Activated naive CD8-positive, alpha-beta T cell treated with anti-CD3 and anti-CD28 coated beads, Interleukin-2, amount 50 U/mL, for 16 hours (primary cell): ENCODE data around the gene ESPL1.

Experiments
- DNase-seq: peaks from one replicate; pipeline ENCODE4 v3.0.0-alpha.2; 2020; ENCODE audit warnings: low read depth, low spot score

The ESPL1 gene

GRCh38 chr12:53231671-53231920 is 36.5 kb upstream of the ESPL1 start:
- DNase-seq: no peak

- DNase-seq: no peak
Measured at GRCh38 chr12:53231921-53232645, 36.0 kb upstream of the ESPL1 start, which contains the start of gene RARG. Gene RARG (minus strand): TSS chr12:53232209. CDS start chr12:53227545, 4,664 bp downstream.

GRCh38 chr12:53232646-53233461 is 35.2 kb upstream of the ESPL1 start:
- DNase-seq: no peak

- no peak for DNase-seq
Measured at GRCh38 chr12:53233671-53234121, 34.4 kb upstream of the ESPL1 start.

- DNase-seq: no peak
Measured at GRCh38 chr12:53234271-53234914, 33.7 kb upstream of the ESPL1 start.

- no peak for DNase-seq
Measured at GRCh38 chr12:53235164-53235563, 32.9 kb upstream of the ESPL1 start.

- no peak for DNase-seq
Measured at GRCh38 chr12:53235742-53236442, 32.2 kb upstream of the ESPL1 start.

GRCh38 chr12:53236443-53237111 is 31.5 kb upstream of the ESPL1 start:
- DNase-seq: no peak

GRCh38 chr12:53239643-53240258 is 28.3 kb upstream of the ESPL1 start:
- no peak for DNase-seq

- no peak for DNase-seq
Measured at GRCh38 chr12:53241623-53242412, 26.3 kb upstream of the ESPL1 start.

- no peak for DNase-seq
Measured at GRCh38 chr12:53244337-53244736, 23.8 kb upstream of the ESPL1 start.

- no peak for DNase-seq
Measured at GRCh38 chr12:53245286-53245685, 22.8 kb upstream of the ESPL1 start.

- peak; percentile 18 for DNase-seq
Measured at GRCh38 chr12:53251477-53252348, 16.4 kb upstream of the ESPL1 start.

- no peak for DNase-seq
Measured at GRCh38 chr12:53252349-53252916, 15.7 kb upstream of the ESPL1 start.

- no peak for DNase-seq
Measured at GRCh38 chr12:53253298-53253697, 14.8 kb upstream of the ESPL1 start.

GRCh38 chr12:53254816-53255545 is 13.1 kb upstream of the ESPL1 start:
- DNase-seq: no peak

- DNase-seq: no peak
Measured at GRCh38 chr12:53255996-53256395, 12.1 kb upstream of the ESPL1 start.
